Measurements from ENCODE around the gene PTPN14.
A peak's percentile ranks its signal among the peaks of the same experiment; 100 is the strongest.

Gene PTPN14

GRCh38 chr1:214319938-214320337, 231.5 kb downstream of the PTPN14 start:
- TF ChIP-seq GABPA (IDR thresholded peaks at IDR 0.05; ENCODE audit: low read depth) (no peak), POLR2AphosphoS5 (IDR thresholded peaks at IDR 0.05; ENCODE audit: low read depth) (no peak), SPI1 (IDR thresholded peaks at IDR 0.05; ENCODE audit: borderline replicate concordance, low read depth) (no peak), REST (IDR thresholded peaks at IDR 0.05; ENCODE audit: insufficient replicate concordance, low read depth) (no peak), CTCF (IDR thresholded peaks at IDR 0.05; ENCODE audit: insufficient read depth, low read length) (no peak)
- Histone ChIP-seq H3K27ac (replicated peaks) (no peak overlapping the region), H3K27me3 (ENCODE audit: insufficient read depth, poor library complexity, severe bottlenecking) (no peaks in the 10 kb centered on the region), H3K4me3 (replicated peaks; ENCODE audit: insufficient read depth, low read length) (no peak overlapping the region)
- peak in 1 of 2 experiments; percentile 27 for DNase-seq (ENCODE audit: low read depth in 1 of 2, low spot score in 1 of 2)

GRCh38 chr1:214318956-214319736, 232.3 kb downstream of the PTPN14 start:
- DNase-seq (ENCODE audit: low read depth in 1 of 2, low spot score in 1 of 2) = no peak
- TF ChIP-seq CTCF (IDR thresholded peaks at IDR 0.05; ENCODE audit: insufficient read depth, low read length) (no peak), GABPA (IDR thresholded peaks at IDR 0.05; ENCODE audit: low read depth) (no peak), SPI1 (IDR thresholded peaks at IDR 0.05; ENCODE audit: borderline replicate concordance, low read depth) (no peak), POLR2AphosphoS5 (IDR thresholded peaks at IDR 0.05; ENCODE audit: low read depth) (no peak), REST (IDR thresholded peaks at IDR 0.05; ENCODE audit: insufficient replicate concordance, low read depth) (no peak)
- H3K27me3 ChIP-seq (ENCODE audit: insufficient read depth, poor library complexity, severe bottlenecking) = no peaks in the 10 kb centered on the region
- no peak overlapping the region for H3K27ac ChIP-seq (replicated peaks)
- no peak overlapping the region for H3K4me3 ChIP-seq (replicated peaks; ENCODE audit: insufficient read depth, low read length)

GRCh38 chr1:214318356-214318755, 233.0 kb downstream of the PTPN14 start:
- no peaks in the 10 kb centered on the region for H3K27me3 ChIP-seq (ENCODE audit: insufficient read depth, poor library complexity, severe bottlenecking)
- H3K4me3 ChIP-seq (replicated peaks; ENCODE audit: insufficient read depth, low read length) = no peak overlapping the region
- no peak for DNase-seq (ENCODE audit: low read depth in 1 of 2, low spot score in 1 of 2)
- TF ChIP-seq REST (IDR thresholded peaks at IDR 0.05; ENCODE audit: insufficient replicate concordance, low read depth) (no peak), POLR2AphosphoS5 (IDR thresholded peaks at IDR 0.05; ENCODE audit: low read depth) (no peak), CTCF (IDR thresholded peaks at IDR 0.05; ENCODE audit: insufficient read depth, low read length) (no peak), SPI1 (IDR thresholded peaks at IDR 0.05; ENCODE audit: borderline replicate concordance, low read depth) (no peak), GABPA (IDR thresholded peaks at IDR 0.05; ENCODE audit: low read depth) (no peak)
- H3K27ac ChIP-seq (replicated peaks) = no peak overlapping the region
